H1 (cell line): Measurements from ENCODE around the gene TCF25. TPM values are rescaled to one million over a fixed set of nuclear protein-coding genes. Genes with fewer than 3 reads are reported as not detected.

Experiments used
- BRCA1 ChIP-seq: IDR thresholded peaks from 2 replicates; pipeline ENCODE4 v1.6.1; 2012; ENCODE audit warnings: low read depth, low read length, improper control_type of control experiment
- CHD7 ChIP-seq: fragments of 300-600 bp; sonication (generic); IDR thresholded peaks from 2 replicates; pipeline ENCODE4 v1.7.1; 2012; ENCODE audit warnings: low read length, moderate library complexity, mild to moderate bottlenecking, inconsistent platforms; ENCODE audit not compliant: insufficient replicate concordance
- SRF ChIP-seq: IDR thresholded peaks from 2 replicates; pipeline ENCODE4 v1.6.1; 2011; ENCODE audit warnings: mild to moderate bottlenecking, low read depth, low read length, moderate library complexity
- USF2 ChIP-seq: IDR thresholded peaks from 2 replicates; pipeline ENCODE4 v1.6.1; 2011; ENCODE audit warnings: low read length, improper control_type of control experiment
- polyA plus RNA-seq, 7 experiments: library from polyadenylated mRNA; depleted of rRNA in 3 of 7; stranded (reverse) in 5 of 7; unstranded in 2 of 7; fragments of >200 nt in 5 of 7; fragments of 200-250 nt in 2 of 7; gene quantifications; 1 replicate in 5 of 7; 2 replicates in 1 of 7; 4 replicates in 1 of 7; pipeline versions ENCODE4 v1.2.1 to v1.2.3, GENCODE V29; 2011 to 2013; ENCODE audit warnings: missing spikeins in 2 of 7, mixed read lengths in 2 of 7
- total RNA-seq: library from RNA; stranded (reverse); fragmentation: NEBNext Ultra II Directional; extraction: Animal tissue kit (Norgen Biotek cat#: 25700); gene quantifications from 2 replicates; pipeline ENCODE4 v1.2.1, GENCODE V29; 2021
- TF ChIP-seq, protein P1 (sequence below): IDR thresholded peaks from 2 replicates; pipeline ENCODE4 v1.6.1; 2012; ENCODE audit warnings: low read length, inconsistent platforms
- TF ChIP-seq, protein P2 (sequence below): IDR thresholded peaks from 2 replicates; pipeline ENCODE4 v1.6.1; 2011; ENCODE audit warnings: low read depth, mild to moderate bottlenecking, low read length; ENCODE audit not compliant: insufficient read depth

Gene TCF25
- total and polyA plus RNA-seq, 2 of the 8 experiments (the other 6 are each of a cell fraction or from before 2014, with no cell fraction given), result 78.1 to 102 TPM

- TF ChIP-seq CHD7 (no peak), USF2 (no peak), SRF (no peak), BRCA1 (no peak)
- TF ChIP-seq, protein P1, sequence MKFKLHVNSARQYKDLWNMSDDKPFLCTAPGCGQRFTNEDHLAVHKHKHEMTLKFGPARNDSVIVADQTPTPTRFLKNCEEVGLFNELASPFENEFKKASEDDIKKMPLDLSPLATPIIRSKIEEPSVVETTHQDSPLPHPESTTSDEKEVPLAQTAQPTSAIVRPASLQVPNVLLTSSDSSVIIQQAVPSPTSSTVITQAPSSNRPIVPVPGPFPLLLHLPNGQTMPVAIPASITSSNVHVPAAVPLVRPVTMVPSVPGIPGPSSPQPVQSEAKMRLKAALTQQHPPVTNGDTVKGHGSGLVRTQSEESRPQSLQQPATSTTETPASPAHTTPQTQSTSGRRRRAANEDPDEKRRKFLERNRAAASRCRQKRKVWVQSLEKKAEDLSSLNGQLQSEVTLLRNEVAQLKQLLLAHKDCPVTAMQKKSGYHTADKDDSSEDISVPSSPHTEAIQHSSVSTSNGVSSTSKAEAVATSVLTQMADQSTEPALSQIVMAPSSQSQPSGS, result no peak
- TF ChIP-seq, protein P2, sequence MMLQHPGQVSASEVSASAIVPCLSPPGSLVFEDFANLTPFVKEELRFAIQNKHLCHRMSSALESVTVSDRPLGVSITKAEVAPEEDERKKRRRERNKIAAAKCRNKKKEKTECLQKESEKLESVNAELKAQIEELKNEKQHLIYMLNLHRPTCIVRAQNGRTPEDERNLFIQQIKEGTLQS, result no peak
These were observed 46.4 kb downstream of the TCF25 start (continued) for GRCh38 chr16:89919535-89920406.
